Choroid plexus epithelial cell (primary cell): ENCODE measurements around the gene EEF1AKMT4.

ENCODE experiments used
- DNase-seq: peaks from one replicate; pipeline ENCODE4 v3.0.0-alpha.2; 2010; ENCODE audit warnings: low read depth
- H3K4me3 ChIP-seq: 2 replicates; pipeline ENCODE4 v1.5.1; 2011; ENCODE audit warnings: low read depth, mild to moderate bottlenecking, control low read depth, low read length, moderate library complexity
- CTCF ChIP-seq: conservative IDR thresholded peaks from 2 replicates; pipeline ENCODE4 v1.5.1; 2011; ENCODE audit warnings: low read depth, mild to moderate bottlenecking, control low read depth, inconsistent platforms, low read length, moderate library complexity

The EEF1AKMT4 gene

GRCh38 chr3:184235381-184236032 is 14.0 kb upstream of the EEF1AKMT4 start:
- DNase-seq = no peak
- no peak for TF ChIP-seq CTCF
- H3K4me3 ChIP-seq = no peak overlapping the region

- TF ChIP-seq CTCF = no peak
- H3K4me3 ChIP-seq = no peak overlapping the region
- DNase-seq = no peak
Measured at GRCh38 chr3:184236033-184236410, 13.4 kb upstream of the EEF1AKMT4 start.

GRCh38 chr3:184236636-184237035 is 12.8 kb upstream of the EEF1AKMT4 start:
- TF ChIP-seq CTCF = no peak
- DNase-seq = no peak
- H3K4me3 ChIP-seq = no peak overlapping the region

GRCh38 chr3:184237211-184237610 is 12.3 kb upstream of the EEF1AKMT4 start:
- no peak for TF ChIP-seq CTCF
- no peak overlapping the region for H3K4me3 ChIP-seq
- DNase-seq = no peak

- H3K4me3 ChIP-seq = no peak overlapping the region
- DNase-seq = no peak
- no peak for TF ChIP-seq CTCF
Measured at GRCh38 chr3:184237807-184238206, 11.7 kb upstream of the EEF1AKMT4 start.

GRCh38 chr3:184238246-184238818 is 11.1 kb upstream of the EEF1AKMT4 start:
- DNase-seq = no peak
- no peak for TF ChIP-seq CTCF
- H3K4me3 ChIP-seq = no peak overlapping the region

GRCh38 chr3:184239221-184239620 is 10.3 kb upstream of the EEF1AKMT4 start:
- TF ChIP-seq CTCF = no peak
- no peak overlapping the region for H3K4me3 ChIP-seq
- DNase-seq = no peak
